Peyer's patch (tissue), 4 donors: ENCODE data around the gene PRSS16.

Experiments
- CTCF ChIP-seq, 6 experiments: fragments of 450-650 bp in 4 of 6; fragments of 200-600 bp in 2 of 6; sonication (generic) in 1 of 6; IDR thresholded peaks; one replicate each; pipeline ENCODE4 v1.5.1; 2017 to 2019; ENCODE audit warnings: antibody characterized with exemption in 6 of 6, mild to moderate bottlenecking in 3 of 6, moderate library complexity in 1 of 6
- POLR2A ChIP-seq, 2 donors: fragments of 450-650 bp; IDR thresholded peaks; one replicate each; pipeline ENCODE4 v1.5.1; 2017; ENCODE audit warnings: antibody characterized with exemption in 2 of 2, mild to moderate bottlenecking in 2 of 2, moderate library complexity in 2 of 2

- TF ChIP-seq CTCF (IDR thresholded peaks at IDR 0.05) (no peak), POLR2A (IDR thresholded peaks at IDR 0.05) (no peak)
These were observed 37.7 kb upstream of the PRSS16 start for GRCh38 chr6:27209659-27210269.
